Ovary (tissue), 3 donors: ENCODE measurements around the gene ANGPT4.

Experiments
- CTCF ChIP-seq, 3 donors: fragments of 450-650 bp in 2 of 3; fragments of 200-600 bp in 1 of 3; IDR thresholded peaks; one replicate each; pipeline versions ENCODE4 v1.5.1 to v1.8.0; 2016 to 2022; ENCODE audit warnings: antibody characterized with exemption in 3 of 3, mild to moderate bottlenecking in 1 of 3
- POLR2A ChIP-seq: fragments of 450-650 bp; IDR thresholded peaks from one replicate; pipeline ENCODE4 v1.6.1; 2017; ENCODE audit warnings: antibody characterized with exemption, mild to moderate bottlenecking, moderate library complexity
- donor health status: DM: no; HTN: no; CAD: no.

GRCh38 chr20:870758-871157 lies 45.4 kb downstream of the ANGPT4 start:
- TF ChIP-seq CTCF (IDR thresholded peaks at IDR 0.05) (no peak), POLR2A (no peak)
